H1 (cell line): ENCODE results near the gene C1QL2. TPM values are rescaled to one million over a fixed set of nuclear protein-coding genes. Genes with fewer than 3 reads are reported as not detected.

Experiments used
- CHD2 ChIP-seq: IDR thresholded peaks from 2 replicates; pipeline ENCODE4 v1.6.1; 2012; ENCODE audit warnings: low read length, improper control_type of control experiment
- CREB1 ChIP-seq: IDR thresholded peaks from 2 replicates; pipeline ENCODE4 v1.6.1; 2012; ENCODE audit warnings: inconsistent platforms
- CTCF ChIP-seq, 3 experiments: IDR thresholded peaks; 1 replicate in 2 of 3; 2 replicates in 1 of 3; pipeline versions ENCODE4 v1.5.1 to v1.6.1; 2011; ENCODE audit warnings: low read length in 3 of 3, mild to moderate bottlenecking in 3 of 3, inconsistent platforms in 2 of 3, low read depth in 1 of 3, moderate library complexity in 1 of 3; ENCODE audit not compliant: insufficient read depth in 1 of 3; ENCODE audit errors: control extremely low read depth in 1 of 3
- KDM1A ChIP-seq: fragments of 200-600, 300-600 bp; sonication (generic); IDR thresholded peaks from 2 replicates; pipeline ENCODE4 v1.7.1; 2016; ENCODE audit warnings: mild to moderate bottlenecking, low read length, borderline replicate concordance
- KDM4A ChIP-seq: IDR thresholded peaks from one replicate; pipeline ENCODE4 v1.7.1; 2012; ENCODE audit warnings: low read depth, mild to moderate bottlenecking, moderate library complexity, low read length, inconsistent platforms; ENCODE audit not compliant: severe bottlenecking
- POLR2AphosphoS5 ChIP-seq: IDR thresholded peaks from 2 replicates; pipeline ENCODE4 v1.6.1; 2011; ENCODE audit warnings: low read depth, low read length
- RBBP5 ChIP-seq: IDR thresholded peaks from 2 replicates; pipeline ENCODE4 v1.7.1; 2012; ENCODE audit warnings: low read depth, mild to moderate bottlenecking, inconsistent platforms, low read length, moderate library complexity, borderline replicate concordance
- SUZ12 ChIP-seq: fragments of 200-600 bp; sonication (generic); IDR thresholded peaks from 2 replicates; pipeline ENCODE4 v1.6.1; 2012; ENCODE audit warnings: mild to moderate bottlenecking, inconsistent platforms, low read length, moderate library complexity, mixed read lengths
- TCF12 ChIP-seq: IDR thresholded peaks from 2 replicates; pipeline ENCODE4 v1.6.1; 2011; ENCODE audit warnings: low read depth, mild to moderate bottlenecking, low read length
- USF2 ChIP-seq: IDR thresholded peaks from 2 replicates; pipeline ENCODE4 v1.6.1; 2011; ENCODE audit warnings: low read length, improper control_type of control experiment
- YY1 ChIP-seq: IDR thresholded peaks from 2 replicates; pipeline ENCODE4 v1.6.1; 2011; ENCODE audit warnings: low read depth, mild to moderate bottlenecking, low read length
- polyA plus RNA-seq, 7 experiments: library from polyadenylated mRNA; depleted of rRNA in 3 of 7; stranded (reverse) in 5 of 7; unstranded in 2 of 7; fragments of >200 nt in 5 of 7; fragments of 200-250 nt in 2 of 7; gene quantifications; 1 replicate in 5 of 7; 2 replicates in 1 of 7; 4 replicates in 1 of 7; pipeline versions ENCODE4 v1.2.1 to v1.2.3, GENCODE V29; 2011 to 2013; ENCODE audit warnings: missing spikeins in 2 of 7, mixed read lengths in 2 of 7
- total RNA-seq: library from RNA; stranded (reverse); fragmentation: NEBNext Ultra II Directional; extraction: Animal tissue kit (Norgen Biotek cat#: 25700); gene quantifications from 2 replicates; pipeline ENCODE4 v1.2.1, GENCODE V29; 2021

C1QL2 gene
- total and polyA plus RNA-seq, 2 of the 8 experiments (the other 6 are each of a cell fraction or from before 2014, with no cell fraction given) = 0.80 to 0.88 TPM

GRCh38 chr2:119116411-119117295 is 41.9 kb downstream of the C1QL2 start (continued):
- TF ChIP-seq CTCF (IDR thresholded peaks at IDR 0.05; ENCODE audit: control extremely low read depth in 1 of 3, insufficient read depth in 1 of 3, low read depth in 1 of 3, low read length in 3 of 3) = no peak
- TF ChIP-seq KDM4A = no peak
- TF ChIP-seq RBBP5 = no peak
- no peak for TF ChIP-seq POLR2AphosphoS5
- no peak for TF ChIP-seq USF2
- TF ChIP-seq TCF12 = no peak
- no peak for TF ChIP-seq CREB1
- no peak for TF ChIP-seq YY1
- no peak for TF ChIP-seq SUZ12
- no peak for TF ChIP-seq KDM1A
- TF ChIP-seq CHD2 = no peak
